Skin epidermis (tissue), 12 donors: ENCODE results near the gene ADCY9.

ENCODE experiments used
- H3K27ac ChIP-seq, 21 experiments: fragments of 200-600 bp; sonication (generic) in 11 of 21; one replicate each; pipeline ENCODE4 v1.5.0; 2020; ENCODE audit warnings: mild to moderate bottlenecking in 3 of 21, inconsistent platforms in 2 of 21, moderate library complexity in 2 of 21
- H3K4me3 ChIP-seq, 7 experiments: fragments of 200-600 bp; sonication (generic) in 2 of 7; one replicate each; pipeline ENCODE4 v1.5.0; 2020; ENCODE audit warnings: inconsistent platforms in 2 of 7, mild to moderate bottlenecking in 2 of 7, moderate library complexity in 1 of 7

The ADCY9 gene

GRCh38 chr16:4011940-4012629, 104.2 kb downstream of the ADCY9 start:
- Histone ChIP-seq H3K27ac (no peak overlapping the region), H3K4me3 (no peak overlapping the region)

- Histone ChIP-seq H3K27ac (peak overlapping the region in 3 of 21 experiments; percentile 7 to 49 (median 32)), H3K4me3 (no peak overlapping the region)
These were observed 104.9 kb downstream of the ADCY9 start for GRCh38 chr16:4011225-4011939.

GRCh38 chr16:4010225-4011158, 105.8 kb downstream of the ADCY9 start:
- Histone ChIP-seq H3K27ac (peak overlapping the region in 4 of 21 experiments; percentile 7 to 49 (median 28)), H3K4me3 (no peak overlapping the region)

GRCh38 chr16:4009177-4009576, 107.1 kb downstream of the ADCY9 start:
- H3K27ac ChIP-seq = no peak overlapping the region
- H3K4me3 ChIP-seq = no peak overlapping the region

- no peak overlapping the region for H3K4me3 ChIP-seq
- H3K27ac ChIP-seq = no peak overlapping the region
These were observed 108.1 kb downstream of the ADCY9 start for GRCh38 chr16:4008116-4008515.

- H3K27ac ChIP-seq = no peak overlapping the region
- H3K4me3 ChIP-seq = no peak overlapping the region
These were observed 109.7 kb downstream of the ADCY9 start for GRCh38 chr16:4006397-4006999.

- H3K4me3 ChIP-seq = no peak overlapping the region
- H3K27ac ChIP-seq = no peak overlapping the region
These were observed 110.5 kb downstream of the ADCY9 start for GRCh38 chr16:4005731-4006130.

GRCh38 chr16:4005281-4005680, 111.0 kb downstream of the ADCY9 start:
- H3K27ac ChIP-seq = no peak overlapping the region
- H3K4me3 ChIP-seq = no peak overlapping the region

- Histone ChIP-seq H3K27ac (no peak overlapping the region), H3K4me3 (no peak overlapping the region)
These were observed 112.0 kb downstream of the ADCY9 start for GRCh38 chr16:4004206-4004605.

GRCh38 chr16:4003576-4003975, 112.7 kb downstream of the ADCY9 start:
- Histone ChIP-seq H3K27ac (no peak overlapping the region), H3K4me3 (no peak overlapping the region)

GRCh38 chr16:4003166-4003565, 113.1 kb downstream of the ADCY9 start:
- Histone ChIP-seq H3K4me3 (no peak overlapping the region), H3K27ac (no peak overlapping the region)

GRCh38 chr16:4002121-4002520, 114.1 kb downstream of the ADCY9 start:
- H3K4me3 ChIP-seq = no peak overlapping the region
- H3K27ac ChIP-seq = no peak overlapping the region

GRCh38 chr16:3999479-4000325, 116.5 kb downstream of the ADCY9 start:
- H3K27ac ChIP-seq = peak overlapping the region in 5 of 21 experiments; percentile 3 to 53 (median 42)
- no peak overlapping the region for H3K4me3 ChIP-seq

- H3K27ac ChIP-seq = peak overlapping the region in 6 of 21 experiments; percentile 3 to 53 (median 35)
These were observed 117.3 kb downstream of the ADCY9 start for GRCh38 chr16:3998793-3999478.

GRCh38 chr16:3997231-3997841, 118.9 kb downstream of the ADCY9 start:
- Histone ChIP-seq H3K27ac (no peak overlapping the region), H3K4me3 (no peak overlapping the region)

More at GRCh38 chr16:3998793-3999478, 117.3 kb downstream of the ADCY9 start:
- H3K4me3 ChIP-seq = no peak overlapping the region

GRCh38 chr16:3995001-3995400, 121.2 kb downstream of the ADCY9 start:
- H3K4me3 ChIP-seq = no peak overlapping the region

GRCh38 chr16:3993052-3993785, 123.0 kb downstream of the ADCY9 start:
- no peak overlapping the region for H3K27ac ChIP-seq
- no peak overlapping the region for H3K4me3 ChIP-seq

More at GRCh38 chr16:3995001-3995400, 121.2 kb downstream of the ADCY9 start:
- no peak overlapping the region for H3K27ac ChIP-seq
